HG03066 (cell line): ENCODE measurements around the gene LDLRAD4.

ENCODE experiments used
- ATAC-seq: cut with Tn5 transposase; IDR thresholded peaks from one replicate; pipeline ENCODE4 v1.9.1; 2021; ENCODE audit warnings: low read depth; ENCODE audit not compliant: unreplicated experiment

The LDLRAD4 gene

GRCh38 chr18:13199169-13199568 is 19.4 kb upstream of the LDLRAD4 start:
- no peak for ATAC-seq

- no peak for ATAC-seq
Observed at GRCh38 chr18:13201292-13201691, 17.3 kb upstream of the LDLRAD4 start.

GRCh38 chr18:13202571-13202970 is 16.0 kb upstream of the LDLRAD4 start:
- no peak for ATAC-seq

- ATAC-seq: no peak
Observed at GRCh38 chr18:13206301-13206700, 12.3 kb upstream of the LDLRAD4 start.

GRCh38 chr18:13207294-13207693 is 11.3 kb upstream of the LDLRAD4 start:
- no peak for ATAC-seq

GRCh38 chr18:13211534-13211933 is 7.0 kb upstream of the LDLRAD4 start:
- no peak for ATAC-seq

GRCh38 chr18:13213036-13213795 is 5.3 kb upstream of the LDLRAD4 start:
- no peak for ATAC-seq

GRCh38 chr18:13214609-13215008 is 4.0 kb upstream of the LDLRAD4 start:
- no peak for ATAC-seq

- ATAC-seq: no peak
Observed at GRCh38 chr18:13216092-13216582, 2.4 kb upstream of the LDLRAD4 start.

- no peak for ATAC-seq
Observed at GRCh38 chr18:13216711-13217465, 1.7 kb upstream of the LDLRAD4 start.

- ATAC-seq: no peak
Observed at GRCh38 chr18:13217466-13217961, 1.0 kb upstream of the LDLRAD4 start.

GRCh38 chr18:13217971-13218367 is 591 bp upstream of the LDLRAD4 start:
- ATAC-seq: no peak

- no peak for ATAC-seq
Observed at GRCh38 chr18:13218997-13219396, 437 bp downstream of the LDLRAD4 start.

GRCh38 chr18:13219593-13220159 is 1.1 kb downstream of the LDLRAD4 start:
- ATAC-seq: no peak

GRCh38 chr18:13220361-13220991 is 1.9 kb downstream of the LDLRAD4 start:
- no peak for ATAC-seq

- ATAC-seq: no peak
Observed at GRCh38 chr18:13221869-13222855, 3.6 kb downstream of the LDLRAD4 start.

GRCh38 chr18:13222856-13223281 is 4.3 kb downstream of the LDLRAD4 start:
- ATAC-seq: no peak

- no peak for ATAC-seq
Observed at GRCh38 chr18:13223311-13224143, 5.0 kb downstream of the LDLRAD4 start.

GRCh38 chr18:13225261-13225660 is 6.7 kb downstream of the LDLRAD4 start:
- no peak for ATAC-seq
